Measurements from ENCODE around the gene KLHL1.

DNA sequence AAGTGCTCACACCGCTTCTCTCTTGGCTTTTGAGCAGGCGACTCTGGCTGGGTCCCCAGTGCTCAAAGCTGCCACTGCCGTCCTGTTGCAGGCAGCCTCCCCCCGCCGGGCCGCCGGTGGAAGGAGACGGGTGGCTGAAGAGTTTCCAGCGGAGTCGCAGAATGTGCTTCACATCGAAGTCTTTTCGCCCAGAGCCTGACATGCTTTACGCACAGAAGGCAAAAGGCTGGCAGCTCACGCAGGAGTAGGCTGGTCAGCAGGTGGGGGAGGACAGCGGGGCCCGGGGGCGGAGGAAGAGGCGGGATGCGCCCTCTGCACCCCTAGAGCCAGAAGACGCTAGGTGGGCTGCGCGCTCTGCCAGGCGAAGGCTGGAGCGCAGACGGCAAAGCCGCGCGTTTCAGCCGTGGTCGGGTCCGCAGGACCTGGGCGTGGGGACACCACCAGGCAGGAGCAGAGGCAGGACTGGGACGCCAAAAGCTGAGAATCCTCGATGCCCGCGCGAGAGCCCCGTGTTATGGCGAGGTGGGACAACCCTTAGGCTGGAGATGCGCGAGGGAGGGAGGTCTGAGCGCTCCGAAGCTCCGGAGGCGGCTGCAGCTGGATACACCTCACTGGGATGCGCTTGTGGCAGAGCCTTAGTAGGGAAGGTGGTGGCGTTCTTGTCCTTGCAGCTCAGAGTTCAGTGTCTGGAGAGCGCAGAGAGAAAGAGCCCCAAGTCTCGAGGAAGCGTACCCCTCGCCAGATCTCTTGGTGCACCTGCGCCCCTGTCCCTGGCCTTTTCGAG, 562 bp downstream of the KLHL1 start, which contains the start of gene ATXN8OS:
- TF ChIP-seq EZH2 (conservative IDR thresholded peaks at IDR 0.05; ENCODE audit: low read depth, low read length) (no peak), JUNB (CRISPR knock-in tag; IDR thresholded peaks at IDR 0.05; ENCODE audit: borderline replicate concordance) (no peak), ZBTB37 (CRISPR knock-in tag; IDR thresholded peaks at IDR 0.05) (no peak), ZNF224 (CRISPR knock-in tag; IDR thresholded peaks at IDR 0.05) (no peak), ZNF20 (CRISPR knock-in tag; IDR thresholded peaks at IDR 0.05) (no peak)
- TF ChIP-seq, protein P1, sequence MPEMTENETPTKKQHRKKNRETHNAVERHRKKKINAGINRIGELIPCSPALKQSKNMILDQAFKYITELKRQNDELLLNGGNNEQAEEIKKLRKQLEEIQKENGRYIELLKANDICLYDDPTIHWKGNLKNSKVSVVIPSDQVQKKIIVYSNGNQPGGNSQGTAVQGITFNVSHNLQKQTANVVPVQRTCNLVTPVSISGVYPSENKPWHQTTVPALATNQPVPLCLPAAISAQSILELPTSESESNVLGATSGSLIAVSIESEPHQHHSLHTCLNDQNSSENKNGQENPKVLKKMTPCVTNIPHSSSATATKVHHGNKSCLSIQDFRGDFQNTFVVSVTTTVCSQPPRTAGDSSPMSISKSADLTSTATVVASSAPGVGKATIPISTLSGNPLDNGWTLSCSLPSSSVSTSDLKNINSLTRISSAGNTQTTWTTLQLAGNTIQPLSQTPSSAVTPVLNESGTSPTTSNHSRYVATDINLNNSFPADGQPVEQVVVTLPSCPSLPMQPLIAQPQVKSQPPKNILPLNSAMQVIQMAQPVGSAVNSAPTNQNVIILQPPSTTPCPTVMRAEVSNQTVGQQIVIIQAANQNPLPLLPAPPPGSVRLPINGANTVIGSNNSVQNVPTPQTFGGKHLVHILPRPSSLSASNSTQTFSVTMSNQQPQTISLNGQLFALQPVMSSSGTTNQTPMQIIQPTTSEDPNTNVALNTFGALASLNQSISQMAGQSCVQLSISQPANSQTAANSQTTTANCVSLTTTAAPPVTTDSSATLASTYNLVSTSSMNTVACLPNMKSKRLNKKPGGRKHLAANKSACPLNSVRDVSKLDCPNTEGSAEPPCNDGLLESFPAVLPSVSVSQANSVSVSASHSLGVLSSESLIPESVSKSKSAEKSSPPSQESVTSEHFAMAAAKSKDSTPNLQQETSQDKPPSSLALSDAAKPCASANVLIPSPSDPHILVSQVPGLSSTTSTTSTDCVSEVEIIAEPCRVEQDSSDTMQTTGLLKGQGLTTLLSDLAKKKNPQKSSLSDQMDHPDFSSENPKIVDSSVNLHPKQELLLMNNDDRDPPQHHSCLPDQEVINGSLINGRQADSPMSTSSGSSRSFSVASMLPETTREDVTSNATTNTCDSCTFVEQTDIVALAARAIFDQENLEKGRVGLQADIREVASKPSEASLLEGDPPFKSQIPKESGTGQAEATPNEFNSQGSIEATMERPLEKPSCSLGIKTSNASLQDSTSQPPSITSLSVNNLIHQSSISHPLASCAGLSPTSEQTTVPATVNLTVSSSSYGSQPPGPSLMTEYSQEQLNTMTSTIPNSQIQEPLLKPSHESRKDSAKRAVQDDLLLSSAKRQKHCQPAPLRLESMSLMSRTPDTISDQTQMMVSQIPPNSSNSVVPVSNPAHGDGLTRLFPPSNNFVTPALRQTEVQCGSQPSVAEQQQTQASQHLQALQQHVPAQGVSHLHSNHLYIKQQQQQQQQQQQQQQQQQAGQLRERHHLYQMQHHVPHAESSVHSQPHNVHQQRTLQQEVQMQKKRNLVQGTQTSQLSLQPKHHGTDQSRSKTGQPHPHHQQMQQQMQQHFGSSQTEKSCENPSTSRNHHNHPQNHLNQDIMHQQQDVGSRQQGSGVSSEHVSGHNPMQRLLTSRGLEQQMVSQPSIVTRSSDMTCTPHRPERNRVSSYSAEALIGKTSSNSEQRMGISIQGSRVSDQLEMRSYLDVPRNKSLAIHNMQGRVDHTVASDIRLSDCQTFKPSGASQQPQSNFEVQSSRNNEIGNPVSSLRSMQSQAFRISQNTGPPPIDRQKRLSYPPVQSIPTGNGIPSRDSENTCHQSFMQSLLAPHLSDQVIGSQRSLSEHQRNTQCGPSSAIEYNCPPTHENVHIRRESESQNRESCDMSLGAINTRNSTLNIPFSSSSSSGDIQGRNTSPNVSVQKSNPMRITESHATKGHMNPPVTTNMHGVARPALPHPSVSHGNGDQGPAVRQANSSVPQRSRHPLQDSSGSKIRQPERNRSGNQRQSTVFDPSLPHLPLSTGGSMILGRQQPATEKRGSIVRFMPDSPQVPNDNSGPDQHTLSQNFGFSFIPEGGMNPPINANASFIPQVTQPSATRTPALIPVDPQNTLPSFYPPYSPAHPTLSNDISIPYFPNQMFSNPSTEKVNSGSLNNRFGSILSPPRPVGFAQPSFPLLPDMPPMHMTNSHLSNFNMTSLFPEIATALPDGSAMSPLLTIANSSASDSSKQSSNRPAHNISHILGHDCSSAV (CRISPR knock-in tag; IDR thresholded peaks at IDR 0.05; ENCODE audit: borderline replicate concordance), result no peak
